Nephron progenitor cell (in vitro differentiated cells): ENCODE data around the gene SLC30A10.

Experiments used
- DNase-seq: peaks from one replicate; pipeline ENCODE4 v3.0.0; 2021
- H3K27ac Mint-ChIP-seq: 2 replicates; pipeline ENCODE4 v1.8.0; 2021; ENCODE audit warnings: mild to moderate bottlenecking, moderate library complexity, mixed read lengths
- H3K27me3 Mint-ChIP-seq: 2 replicates; pipeline ENCODE4 v1.8.0; 2021; ENCODE audit warnings: mild to moderate bottlenecking, low read depth, mixed read lengths; ENCODE audit not compliant: poor library complexity
- H3K36me3 Mint-ChIP-seq: 2 replicates; pipeline ENCODE4 v1.8.0; 2021; ENCODE audit warnings: low read depth, mixed read lengths
- H3K4me1 Mint-ChIP-seq: 2 replicates; pipeline ENCODE4 v1.8.0; 2021; ENCODE audit warnings: mixed read lengths
- H3K4me3 Mint-ChIP-seq: 2 replicates; pipeline ENCODE4 v1.8.0; 2021; ENCODE audit warnings: mild to moderate bottlenecking, moderate library complexity, mixed read lengths
- H3K9me3 Mint-ChIP-seq: 2 replicates; pipeline ENCODE4 v1.8.0; 2021; ENCODE audit warnings: mild to moderate bottlenecking, moderate library complexity, mixed read lengths
- TF ChIP-seq, protein P1 (sequence below): fragments of 200-600 bp; sonication (generic); IDR thresholded peaks from 2 replicates; pipeline ENCODE4 v1.5.0; 2021; ENCODE audit warnings: antibody characterized with exemption

Gene SLC30A10

DNA sequence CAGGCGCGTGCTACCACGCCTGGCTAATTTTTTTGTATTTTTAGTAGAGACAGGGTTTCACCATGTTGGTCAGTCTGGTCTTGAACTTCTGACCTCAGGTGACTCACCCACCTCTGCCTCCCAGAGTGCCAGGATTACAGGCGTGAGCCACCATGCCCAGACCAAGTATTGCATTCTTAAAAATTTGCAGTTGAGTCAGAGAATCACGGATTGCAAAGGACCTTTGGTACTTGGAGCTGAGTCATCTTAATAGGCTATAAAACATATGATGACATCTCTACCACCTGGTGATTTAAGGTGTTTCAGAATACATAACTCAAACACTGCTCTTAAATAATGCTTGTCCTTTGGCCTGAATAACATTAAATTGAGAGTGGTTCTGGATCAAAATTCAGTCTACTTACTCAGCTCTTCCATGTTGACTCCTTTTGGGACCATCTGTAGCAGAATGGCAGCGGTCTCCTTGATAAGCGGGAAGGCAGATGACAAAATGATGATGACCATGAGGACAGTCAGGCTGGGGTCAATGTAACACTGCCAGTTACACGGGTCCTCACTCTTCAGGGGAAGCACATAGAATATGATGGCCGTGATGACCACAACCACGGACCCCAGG lies 10.4 kb downstream of the SLC30A10 start:
- H3K4me3 Mint-ChIP-seq = no peak overlapping the region
- peaks cover 7% of the 10 kb centered on the region for H3K27me3 Mint-ChIP-seq
- DNase-seq = no peak
- H3K36me3 Mint-ChIP-seq = no peaks in the 10 kb centered on the region
- no peak overlapping the region for H3K27ac Mint-ChIP-seq
- no peaks in the 10 kb centered on the region for H3K9me3 Mint-ChIP-seq
- peaks cover 5% of the 10 kb centered on the region for H3K4me1 Mint-ChIP-seq
- TF ChIP-seq, protein P1, sequence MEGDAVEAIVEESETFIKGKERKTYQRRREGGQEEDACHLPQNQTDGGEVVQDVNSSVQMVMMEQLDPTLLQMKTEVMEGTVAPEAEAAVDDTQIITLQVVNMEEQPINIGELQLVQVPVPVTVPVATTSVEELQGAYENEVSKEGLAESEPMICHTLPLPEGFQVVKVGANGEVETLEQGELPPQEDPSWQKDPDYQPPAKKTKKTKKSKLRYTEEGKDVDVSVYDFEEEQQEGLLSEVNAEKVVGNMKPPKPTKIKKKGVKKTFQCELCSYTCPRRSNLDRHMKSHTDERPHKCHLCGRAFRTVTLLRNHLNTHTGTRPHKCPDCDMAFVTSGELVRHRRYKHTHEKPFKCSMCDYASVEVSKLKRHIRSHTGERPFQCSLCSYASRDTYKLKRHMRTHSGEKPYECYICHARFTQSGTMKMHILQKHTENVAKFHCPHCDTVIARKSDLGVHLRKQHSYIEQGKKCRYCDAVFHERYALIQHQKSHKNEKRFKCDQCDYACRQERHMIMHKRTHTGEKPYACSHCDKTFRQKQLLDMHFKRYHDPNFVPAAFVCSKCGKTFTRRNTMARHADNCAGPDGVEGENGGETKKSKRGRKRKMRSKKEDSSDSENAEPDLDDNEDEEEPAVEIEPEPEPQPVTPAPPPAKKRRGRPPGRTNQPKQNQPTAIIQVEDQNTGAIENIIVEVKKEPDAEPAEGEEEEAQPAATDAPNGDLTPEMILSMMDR = no peak

DNA sequence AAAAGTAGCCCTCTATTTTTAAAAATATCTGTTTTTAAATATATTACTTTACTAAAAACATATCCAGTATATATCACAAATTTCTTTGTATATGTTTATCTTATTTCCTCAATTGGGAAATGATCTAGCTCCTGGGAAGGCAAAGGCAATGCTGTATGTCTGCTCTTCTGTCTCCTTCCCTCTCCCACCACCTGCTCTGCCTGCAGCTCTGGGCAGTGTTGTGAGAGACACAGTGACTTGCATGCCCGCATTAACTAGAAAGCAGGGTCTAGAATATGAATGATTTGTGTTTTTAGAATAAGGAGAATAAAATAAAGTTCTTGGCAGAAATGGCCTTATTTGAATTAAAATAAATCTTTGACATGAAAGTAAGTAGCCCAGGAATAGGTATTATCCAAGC lies 11.1 kb downstream of the SLC30A10 start:
- no peak for DNase-seq
- Mint-ChIP-seq H3K9me3 (no peaks in the 10 kb centered on the region), H3K27ac (no peak overlapping the region), H3K4me3 (no peak overlapping the region), H3K27me3 (peaks cover 2% of the 10 kb centered on the region), H3K36me3 (no peaks in the 10 kb centered on the region), H3K4me1 (peaks cover 5% of the 10 kb centered on the region)
- TF ChIP-seq, protein P1 = no peak

DNA sequence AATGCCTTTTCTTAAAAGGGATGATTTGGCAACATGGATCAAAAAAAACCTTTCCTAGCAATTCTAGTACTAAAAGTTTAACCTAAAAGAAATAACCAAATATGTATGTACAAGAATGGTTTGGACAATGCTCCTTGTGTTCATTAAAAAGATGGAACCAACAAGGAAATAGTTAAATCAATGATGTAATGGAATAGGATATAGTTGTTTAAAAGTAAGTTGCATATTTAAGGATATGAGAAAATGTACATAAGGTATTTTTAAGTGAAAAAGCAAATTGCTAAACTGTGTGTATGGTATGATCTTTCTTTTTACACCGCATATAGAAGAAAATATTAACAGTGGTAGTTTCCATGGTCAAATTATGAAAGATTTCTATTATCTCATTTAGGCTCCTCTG lies 12.1 kb downstream of the SLC30A10 start:
- no peak overlapping the region for H3K27ac Mint-ChIP-seq
- no peak for DNase-seq
- H3K27me3 Mint-ChIP-seq = no peaks in the 10 kb centered on the region
- H3K9me3 Mint-ChIP-seq = no peaks in the 10 kb centered on the region
- H3K4me1 Mint-ChIP-seq = peaks cover 5% of the 10 kb centered on the region
- H3K36me3 Mint-ChIP-seq = no peaks in the 10 kb centered on the region
- no peak overlapping the region for H3K4me3 Mint-ChIP-seq
- TF ChIP-seq, protein P1 = no peak

DNA sequence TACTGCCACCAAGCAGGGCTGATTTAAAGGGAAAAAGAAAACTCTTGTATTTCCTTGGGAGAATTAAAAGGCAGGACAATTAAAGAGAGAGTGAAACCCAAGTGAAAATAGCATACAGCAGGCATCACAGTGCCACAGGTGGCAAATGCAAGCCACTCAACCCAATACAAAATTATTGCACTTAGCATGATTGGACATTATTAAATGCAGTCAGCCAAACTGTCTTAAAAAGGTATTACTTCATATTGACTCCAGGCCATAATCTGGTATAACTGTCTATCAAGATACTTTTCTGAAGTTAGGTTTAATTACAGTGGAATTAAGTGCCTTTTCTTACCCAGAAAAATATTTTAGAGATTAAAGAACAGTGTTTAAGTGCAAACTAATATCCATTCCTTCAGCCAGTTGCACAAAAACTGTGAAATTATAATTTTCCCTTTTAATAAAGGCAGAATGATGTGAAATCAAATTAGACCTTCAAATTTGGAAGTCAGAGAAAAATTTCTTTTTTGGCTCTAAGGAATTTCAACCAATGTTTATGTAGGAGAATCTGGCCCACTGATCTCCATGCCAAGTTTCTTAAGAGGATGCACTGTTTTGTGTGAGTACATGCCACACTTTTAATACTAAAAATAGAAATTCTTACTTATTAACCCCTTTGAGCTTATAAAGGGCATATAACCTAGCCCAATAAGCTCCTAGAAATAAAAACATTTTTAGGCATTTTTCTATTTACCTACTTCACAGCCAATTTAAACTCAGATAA lies 15.2 kb downstream of the SLC30A10 start:
- no peak overlapping the region for H3K4me3 Mint-ChIP-seq
- no peaks in the 10 kb centered on the region for H3K36me3 Mint-ChIP-seq
- no peak for DNase-seq
- no peak overlapping the region for H3K27ac Mint-ChIP-seq
- peaks cover 5% of the 10 kb centered on the region for H3K4me1 Mint-ChIP-seq
- no peaks in the 10 kb centered on the region for H3K9me3 Mint-ChIP-seq
- H3K27me3 Mint-ChIP-seq = no peaks in the 10 kb centered on the region
- TF ChIP-seq, protein P1 = no peak

DNA sequence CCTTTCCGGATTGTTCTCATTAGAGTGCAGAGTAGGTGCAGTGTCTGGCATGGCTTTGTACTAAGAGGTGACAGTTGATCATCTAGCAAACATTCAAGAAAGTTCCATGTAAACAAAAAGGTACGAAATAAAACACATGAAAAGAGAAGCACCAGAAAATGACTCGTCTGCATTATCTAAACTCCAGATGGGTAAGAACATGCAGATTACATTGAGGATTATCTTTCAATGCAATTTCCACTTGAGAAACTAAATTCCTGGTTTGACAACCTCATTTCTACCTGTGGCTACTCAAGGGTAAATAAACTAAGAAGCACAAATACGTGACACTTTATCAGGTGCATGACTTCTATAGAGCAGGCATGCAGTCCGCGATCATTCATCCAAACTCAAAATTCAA lies 17.6 kb downstream of the SLC30A10 start:
- peaks cover 10% of the 10 kb centered on the region for H3K27me3 Mint-ChIP-seq
- no peaks in the 10 kb centered on the region for H3K9me3 Mint-ChIP-seq
- TF ChIP-seq, protein P1 = no peak
- no peak overlapping the region for H3K4me3 Mint-ChIP-seq
- no peaks in the 10 kb centered on the region for H3K36me3 Mint-ChIP-seq
- DNase-seq = no peak
- H3K4me1 Mint-ChIP-seq = peaks cover 3% of the 10 kb centered on the region
- H3K27ac Mint-ChIP-seq = no peak overlapping the region

DNA sequence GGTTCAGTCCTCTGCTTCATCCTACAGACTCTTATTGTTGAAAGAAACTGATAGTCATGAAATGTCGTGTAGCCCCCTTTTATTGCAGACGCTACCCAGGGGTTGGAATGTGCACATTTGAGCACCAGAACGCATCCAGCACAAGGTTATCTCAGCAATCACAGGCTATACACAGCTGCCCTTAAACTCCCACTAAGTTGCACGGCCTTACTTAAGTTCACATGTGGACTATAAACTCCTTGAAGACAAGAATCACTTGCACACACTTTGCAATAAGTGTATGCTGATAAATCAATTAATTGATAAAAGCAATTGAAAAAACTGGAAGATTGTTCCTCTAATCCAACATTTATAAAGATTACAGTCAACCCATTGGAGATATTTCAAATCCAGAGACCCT lies 18.9 kb downstream of the SLC30A10 start:
- H3K27ac Mint-ChIP-seq = no peak overlapping the region
- H3K4me1 Mint-ChIP-seq = no peaks in the 10 kb centered on the region
- no peak for DNase-seq
- H3K36me3 Mint-ChIP-seq = no peaks in the 10 kb centered on the region
- no peaks in the 10 kb centered on the region for H3K9me3 Mint-ChIP-seq
- H3K27me3 Mint-ChIP-seq = peaks cover 10% of the 10 kb centered on the region
- TF ChIP-seq, protein P1 = no peak
- no peak overlapping the region for H3K4me3 Mint-ChIP-seq
